AG04450 (cell line): ENCODE data around the gene METTL8. TPM values are rescaled to one million over a fixed set of nuclear protein-coding genes. Genes with fewer than 3 reads are reported as not detected.
A peak's percentile ranks its signal among the peaks of the same experiment; 100 is the strongest.

Experiments
- CTCF ChIA-PET: fragments of 300-600, 350-600 bp; formaldehyde crosslinking; extraction: SDS; loops from one replicate; lab custom pipeline; 2022; ENCODE audit warnings: antibody characterized with exemption, inconsistent platforms; lab: Charles Lee
- POLR2A ChIA-PET: fragments of 350-600 bp; formaldehyde crosslinking; extraction: SDS; loops from one replicate; lab custom pipeline; 2021; ENCODE audit warnings: antibody characterized with exemption, inconsistent platforms; lab: Yijun Ruan, JAX
- DNase-seq: peaks from one replicate; pipeline ENCODE4 v3.0.0-alpha.2; 2011; ENCODE audit warnings: low read depth, low spot score
- H3K27ac ChIP-seq: one replicate; pipeline ENCODE4 v1.5.1; 2012; ENCODE audit warnings: low read depth, low read length, control low read depth
- H3K27me3 ChIP-seq: one replicate; pipeline ENCODE4 v1.6.0; 2012; ENCODE audit warnings: low read length; ENCODE audit not compliant: control insufficient read depth, insufficient read depth
- H3K4me3 ChIP-seq: 2 replicates; pipeline ENCODE4 v1.5.1; 2011; ENCODE audit warnings: mild to moderate bottlenecking, low read depth, low read length, control low read depth
- H3K9me3 ChIP-seq: 2 replicates; pipeline ENCODE4 v1.5.1; 2012; ENCODE audit warnings: low read length; ENCODE audit not compliant: control insufficient read depth, insufficient read depth
- polyA plus RNA-seq: library from polyadenylated mRNA; depleted of rRNA; stranded (reverse); fragments of >200 nt; gene quantifications from 2 replicates; pipeline ENCODE4 v1.2.3, GENCODE V29; 2011
- TF ChIP-seq, protein P1 (sequence below): IDR thresholded peaks from 2 replicates; pipeline ENCODE4 v1.5.1; 2011; ENCODE audit warnings: low read depth, low read length, control low read depth, inconsistent platforms

The METTL8 gene
- polyA plus RNA-seq, 1 experiment, result 25.9 TPM

DNA sequence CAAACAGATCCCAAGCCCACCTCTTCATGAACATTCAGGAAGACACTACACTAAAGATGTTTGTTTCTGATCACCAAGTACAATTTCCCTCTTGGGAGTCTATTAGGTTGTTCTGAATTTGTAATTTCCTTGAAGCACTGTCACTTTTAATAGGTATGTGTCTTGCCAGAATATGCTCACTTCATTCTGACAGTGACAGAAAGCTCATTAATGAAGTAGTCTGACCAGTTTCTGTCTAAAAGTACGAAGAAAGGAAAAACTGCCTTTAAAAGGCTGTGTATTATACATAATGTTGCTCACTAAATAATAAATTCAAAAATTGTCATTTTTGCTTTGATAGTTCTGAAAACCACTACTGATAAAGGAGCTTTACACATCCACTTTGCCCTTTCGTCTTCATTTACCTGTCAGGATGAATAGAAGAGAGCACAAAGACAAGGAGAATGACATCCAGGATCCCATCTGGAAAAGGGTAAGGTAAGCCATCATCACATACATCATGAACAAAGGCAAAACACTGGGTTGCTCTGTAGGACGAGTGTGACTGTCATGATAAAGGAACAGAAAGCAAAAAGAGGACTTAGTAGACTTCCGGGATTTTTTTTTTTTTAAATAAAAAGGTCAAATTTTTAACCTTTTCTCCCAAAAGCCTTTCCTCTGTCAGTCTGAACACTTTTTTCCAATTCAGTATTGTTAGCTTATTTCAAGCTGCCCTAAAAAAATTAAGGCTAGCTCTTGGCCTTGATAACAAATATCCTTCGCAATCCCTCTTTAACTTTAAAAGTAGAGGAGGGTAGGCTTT, 103.4 kb downstream of the METTL8 start:
- Histone ChIP-seq H3K9me3 (no peaks in the 10 kb centered on the region), H3K4me3 (no peak overlapping the region), H3K27me3 (no peaks in the 10 kb centered on the region), H3K27ac (no peak overlapping the region)
- POLR2A ChIA-PET, result no interaction called here
- CTCF ChIA-PET, result interaction anchor here (0.7 to 1.4 kb wide), 2 partner anchors 27 to 86 kb away, joined by 3 read pairs; no protein-coding TSS in a partner anchor
- TF ChIP-seq, protein P1, sequence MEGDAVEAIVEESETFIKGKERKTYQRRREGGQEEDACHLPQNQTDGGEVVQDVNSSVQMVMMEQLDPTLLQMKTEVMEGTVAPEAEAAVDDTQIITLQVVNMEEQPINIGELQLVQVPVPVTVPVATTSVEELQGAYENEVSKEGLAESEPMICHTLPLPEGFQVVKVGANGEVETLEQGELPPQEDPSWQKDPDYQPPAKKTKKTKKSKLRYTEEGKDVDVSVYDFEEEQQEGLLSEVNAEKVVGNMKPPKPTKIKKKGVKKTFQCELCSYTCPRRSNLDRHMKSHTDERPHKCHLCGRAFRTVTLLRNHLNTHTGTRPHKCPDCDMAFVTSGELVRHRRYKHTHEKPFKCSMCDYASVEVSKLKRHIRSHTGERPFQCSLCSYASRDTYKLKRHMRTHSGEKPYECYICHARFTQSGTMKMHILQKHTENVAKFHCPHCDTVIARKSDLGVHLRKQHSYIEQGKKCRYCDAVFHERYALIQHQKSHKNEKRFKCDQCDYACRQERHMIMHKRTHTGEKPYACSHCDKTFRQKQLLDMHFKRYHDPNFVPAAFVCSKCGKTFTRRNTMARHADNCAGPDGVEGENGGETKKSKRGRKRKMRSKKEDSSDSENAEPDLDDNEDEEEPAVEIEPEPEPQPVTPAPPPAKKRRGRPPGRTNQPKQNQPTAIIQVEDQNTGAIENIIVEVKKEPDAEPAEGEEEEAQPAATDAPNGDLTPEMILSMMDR, result no peak
- no peak for DNase-seq

DNA sequence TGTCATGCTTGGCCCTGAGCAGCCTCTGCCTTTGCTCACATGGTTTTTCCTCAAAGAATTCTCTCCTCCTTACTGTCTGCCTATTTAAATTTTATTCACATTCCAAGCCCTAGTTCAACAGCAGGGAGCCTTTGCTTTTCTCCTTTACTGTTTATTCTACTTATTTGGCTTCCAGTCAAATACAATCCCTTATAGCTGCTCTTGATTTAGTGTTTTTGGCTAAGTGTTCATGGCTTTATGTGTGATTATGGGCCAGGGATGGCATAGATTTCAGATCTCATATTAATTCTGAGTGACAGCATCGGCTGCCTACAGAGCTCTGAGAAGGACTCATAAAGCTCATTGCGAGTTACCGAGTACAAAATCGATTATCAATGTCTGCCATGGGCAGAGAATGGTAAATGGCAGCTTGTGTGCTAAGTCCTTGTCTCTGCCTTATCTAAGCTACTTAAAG, 106.7 kb downstream of the METTL8 start:
- Histone ChIP-seq H3K27me3 (no peaks in the 10 kb centered on the region), H3K27ac (peak overlapping the region; percentile 31), H3K9me3 (no peaks in the 10 kb centered on the region), H3K4me3 (no peak overlapping the region)
- ChIA-PET POLR2A (interaction anchor here (0.5 to 1.1 kb wide), 5 partner anchors 10 to 343 kb away, joined by 3 to 7 read pairs (median 4); no protein-coding TSS in a partner anchor), CTCF (interaction anchor here (0.6 to 1.5 kb wide), 3 partner anchors 11 to 814 kb away, joined by 3 to 7 read pairs (median 4); no protein-coding TSS in a partner anchor)
- no peak for DNase-seq
- TF ChIP-seq, protein P1, result no peak

DNA sequence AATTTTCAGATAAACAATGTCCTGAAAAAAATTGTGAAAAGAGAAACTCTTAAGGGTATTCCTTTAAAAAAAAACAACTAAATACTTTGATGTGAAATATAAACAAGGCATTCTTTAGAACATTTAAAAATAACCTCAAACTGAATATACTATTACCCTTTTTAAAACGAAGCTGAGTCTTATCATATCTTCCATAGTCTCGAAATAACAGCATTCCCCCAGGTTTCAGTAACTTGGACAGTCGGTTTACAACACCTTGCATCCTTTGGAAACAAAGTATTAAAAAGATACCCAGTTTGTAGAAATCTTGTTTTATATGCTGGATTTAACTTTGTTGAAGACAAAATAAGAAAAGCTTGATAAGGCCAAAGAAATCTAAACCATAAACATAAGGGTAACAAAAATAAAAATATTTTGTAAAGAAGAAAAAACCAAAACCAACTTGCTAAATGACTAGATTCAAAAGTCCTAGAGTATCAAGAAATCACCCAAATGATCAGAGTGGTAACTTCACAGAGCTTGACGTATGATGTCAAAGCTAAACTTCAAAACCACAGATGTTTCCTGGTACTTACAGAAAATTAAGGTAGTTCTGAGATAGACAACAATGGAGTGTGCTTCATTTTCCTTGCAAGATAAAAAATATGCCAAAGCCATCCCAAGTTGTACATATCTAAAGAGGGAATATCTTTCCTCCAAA, 107.8 kb downstream of the METTL8 start:
- no peak for DNase-seq
- H3K9me3 ChIP-seq, result no peaks in the 10 kb centered on the region
- CTCF ChIA-PET, result interaction anchor here (0.6 to 1.5 kb wide), 3 partner anchors 10 to 188 kb away, joined by 3 to 7 read pairs (median 4); no protein-coding TSS in a partner anchor
- H3K27me3 ChIP-seq, result no peaks in the 10 kb centered on the region
- TF ChIP-seq, protein P1, result no peak
- no peak overlapping the region for H3K27ac ChIP-seq
- H3K4me3 ChIP-seq, result no peak overlapping the region
- POLR2A ChIA-PET, result interaction anchor here (0.5 to 0.9 kb wide), 3 partner anchors 22 to 342 kb away, joined by 3 to 7 read pairs (median 4); no protein-coding TSS in a partner anchor

DNA sequence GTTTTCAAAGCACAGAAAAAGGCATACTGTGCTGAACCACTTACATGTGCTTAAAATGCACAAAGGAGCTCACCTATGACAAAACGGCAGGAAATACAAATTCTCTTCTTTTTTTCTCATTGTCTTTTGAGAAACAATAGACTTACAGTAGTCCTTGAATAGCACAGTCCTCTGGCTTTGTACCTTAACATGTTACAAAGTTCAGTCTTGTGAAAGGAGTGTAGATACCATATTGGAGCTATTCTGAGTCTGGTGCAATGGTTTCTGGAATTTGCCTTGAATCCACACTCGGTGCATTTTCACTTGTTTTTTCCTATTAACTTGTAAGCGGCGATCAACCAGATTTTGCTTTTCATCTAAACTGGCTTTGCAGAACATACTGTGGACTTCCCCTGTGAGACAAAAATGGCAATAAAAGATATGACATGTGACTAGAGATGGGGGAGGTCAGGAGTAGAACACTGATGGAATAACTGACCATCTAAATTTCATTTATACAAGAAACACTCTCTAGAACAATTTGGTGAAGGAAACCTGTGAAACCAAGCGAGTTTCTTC, 109.7 kb downstream of the METTL8 start:
- TF ChIP-seq, protein P1, result no peak
- DNase-seq, result no peak
- ChIA-PET POLR2A (no interaction called here), CTCF (no interaction called here)
- Histone ChIP-seq H3K9me3 (no peaks in the 10 kb centered on the region), H3K4me3 (no peak overlapping the region), H3K27ac (no peak overlapping the region), H3K27me3 (no peaks in the 10 kb centered on the region)
